Astrocyte of the cerebellum (primary cell): ENCODE data around the gene CDH11.

Experiments
- DNase-seq: peaks from one replicate; pipeline ENCODE4 v3.0.0-alpha.2; 2011; ENCODE audit warnings: low read depth
- H3K4me3 ChIP-seq: 2 replicates; pipeline ENCODE4 v1.5.1; 2011; ENCODE audit warnings: mild to moderate bottlenecking, low read depth, low read length, moderate library complexity
- CTCF ChIP-seq: IDR thresholded peaks from 2 replicates; pipeline ENCODE4 v1.5.1; 2012; ENCODE audit warnings: low read length, low read depth, moderate library complexity, mild to moderate bottlenecking; ENCODE audit errors: missing control alignments
- in situ Hi-C: cut with HindIII; loops from 2 replicates; pipeline ENCODE4 v1.10.0; 2017; ENCODE audit warnings: low sequenced_read_pairs

The CDH11 gene

GRCh38 chr16:64947651-64948050 lies 174.2 kb downstream of the CDH11 start:
- TF ChIP-seq CTCF = no peak

DNA sequence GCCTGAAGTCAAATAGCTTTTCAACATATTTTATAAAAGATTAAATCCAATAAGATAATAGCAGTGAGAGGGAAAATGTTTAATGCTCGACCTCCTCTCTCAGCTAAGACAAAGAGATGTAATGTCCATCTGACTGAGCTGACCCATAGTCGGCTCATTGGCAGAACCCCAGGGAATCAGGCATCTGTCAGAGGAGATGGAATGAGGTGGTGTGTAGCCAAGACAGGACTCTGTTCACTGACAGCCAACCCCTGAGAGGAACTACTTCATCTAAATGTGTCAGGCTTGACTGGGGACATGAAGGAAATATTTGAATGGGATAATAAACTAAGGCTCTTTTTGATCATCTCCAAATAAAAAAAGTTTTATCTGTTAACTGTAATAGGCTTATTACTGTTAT lies 188.0 kb downstream of the CDH11 start:
- H3K4me3 ChIP-seq = no peak overlapping the region
- no peak for DNase-seq
- in situ Hi-C loops = no loop called here
- no peak for TF ChIP-seq CTCF

More at GRCh38 chr16:64947651-64948050, 174.2 kb downstream of the CDH11 start:
- no peak overlapping the region for H3K4me3 ChIP-seq
- no peak for DNase-seq
- in situ Hi-C loops = no loop called here

DNA sequence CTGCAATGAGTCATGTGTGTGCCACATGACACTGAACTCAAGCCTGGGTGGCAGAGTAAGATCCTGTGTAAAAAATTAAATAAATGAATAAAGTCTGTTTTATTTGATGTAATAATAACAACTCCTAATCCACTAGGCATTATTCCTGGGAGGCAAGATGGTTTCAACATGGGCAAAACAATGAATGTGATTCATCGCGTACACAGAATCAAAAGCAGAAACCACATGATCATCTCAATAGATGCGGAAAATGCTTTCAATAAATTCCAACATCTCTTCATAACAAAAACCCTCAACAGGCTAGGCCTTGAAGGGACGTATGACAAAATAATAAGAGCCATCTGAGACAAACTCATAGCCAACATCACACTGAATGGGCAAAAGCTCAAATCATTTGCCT lies 195.4 kb downstream of the CDH11 start:
- TF ChIP-seq CTCF = no peak
- H3K4me3 ChIP-seq = no peak overlapping the region
- in situ Hi-C loops = no loop called here
- DNase-seq = no peak

DNA sequence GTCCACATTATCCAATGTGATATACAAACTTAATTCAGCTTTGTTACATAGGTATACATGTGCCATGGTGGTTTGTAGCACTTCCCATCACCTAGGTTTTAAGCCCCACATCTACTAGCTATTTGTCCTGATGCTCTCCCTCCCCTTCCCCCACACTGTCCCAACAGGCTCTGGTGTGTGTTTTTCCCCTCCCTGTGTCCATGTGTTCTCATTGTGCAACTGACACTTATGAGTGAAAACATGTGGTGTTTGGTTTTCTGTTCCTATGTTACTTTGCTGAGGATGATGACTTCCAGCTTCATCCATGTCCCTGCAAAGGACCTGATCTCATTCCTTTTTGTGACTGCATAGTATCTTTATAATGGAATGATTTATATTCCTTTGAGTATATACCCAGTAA lies 196.7 kb downstream of the CDH11 start:
- in situ Hi-C loops = no loop called here
- H3K4me3 ChIP-seq = no peak overlapping the region
- DNase-seq = no peak
- TF ChIP-seq CTCF = no peak

GRCh38 chr16:64924086-64924485 lies 197.8 kb downstream of the CDH11 start:
- no peak overlapping the region for H3K4me3 ChIP-seq
- TF ChIP-seq CTCF = no peak
- in situ Hi-C loops = no loop called here
- DNase-seq = no peak

GRCh38 chr16:64919929-64920607 lies 201.8 kb downstream of the CDH11 start:
- no peak for TF ChIP-seq CTCF
- no peak for DNase-seq
- no peak overlapping the region for H3K4me3 ChIP-seq
- in situ Hi-C loops = no loop called here

DNA sequence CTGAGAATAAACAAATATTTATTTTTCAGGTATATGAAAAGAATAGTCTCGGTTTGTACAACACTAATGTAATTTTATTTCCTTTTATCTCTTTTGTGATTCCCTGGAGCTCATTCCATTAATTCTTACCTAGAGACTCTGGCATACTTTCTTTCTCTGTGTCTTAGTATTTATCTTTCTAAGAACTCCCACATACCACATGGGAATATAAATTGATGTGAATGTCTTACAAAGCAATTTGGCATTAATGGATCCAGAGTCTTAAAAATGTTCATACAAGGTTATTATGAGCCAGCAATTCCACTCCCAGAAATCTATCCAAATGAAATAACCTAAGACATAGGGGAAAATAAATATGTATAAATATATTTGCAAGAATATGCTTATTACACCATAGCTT lies 202.7 kb downstream of the CDH11 start:
- DNase-seq = no peak
- in situ Hi-C loops = no loop called here
- TF ChIP-seq CTCF = no peak
- H3K4me3 ChIP-seq = no peak overlapping the region
